ENCODE data around the gene OBP2A.
"Not testable (repeated sequence)": the region's sequence is repeated elsewhere in the genome, so short reads cannot be mapped to it uniquely, and the experiment has no call there.

Gene OBP2A

GRCh38 chr9:135526089-135526729 is 19.7 kb upstream of the OBP2A start:
- in situ Hi-C loops (cut with MboI; ENCODE audit: low sequenced_read_pairs): no loop called here

GRCh38 chr9:135526730-135527571 is 19.0 kb upstream of the OBP2A start:
- in situ Hi-C loops (cut with MboI; ENCODE audit: low sequenced_read_pairs): no loop called here

GRCh38 chr9:135528842-135529435 is 17.0 kb upstream of the OBP2A start:
- in situ Hi-C loops (cut with MboI; ENCODE audit: low sequenced_read_pairs): not testable (repeated sequence)

GRCh38 chr9:135530146-135530545 is 15.8 kb upstream of the OBP2A start:
- in situ Hi-C loops (cut with MboI; ENCODE audit: low sequenced_read_pairs): no loop called here

- in situ Hi-C loops (cut with MboI; ENCODE audit: low sequenced_read_pairs): no loop called here
Observed at GRCh38 chr9:135531096-135531495, 14.8 kb upstream of the OBP2A start.

GRCh38 chr9:135533113-135533512 is 12.8 kb upstream of the OBP2A start:
- in situ Hi-C loops (cut with MboI; ENCODE audit: low sequenced_read_pairs): no loop called here

- in situ Hi-C loops (cut with MboI; ENCODE audit: low sequenced_read_pairs): no loop called here
Observed at GRCh38 chr9:135533674-135534073, 12.3 kb upstream of the OBP2A start.

GRCh38 chr9:135534192-135534711 is 11.7 kb upstream of the OBP2A start:
- in situ Hi-C loops (cut with MboI; ENCODE audit: low sequenced_read_pairs): not testable (repeated sequence)

GRCh38 chr9:135534826-135535225 is 11.1 kb upstream of the OBP2A start:
- in situ Hi-C loops (cut with MboI; ENCODE audit: low sequenced_read_pairs): not testable (repeated sequence)

GRCh38 chr9:135535631-135536030 is 10.3 kb upstream of the OBP2A start:
- in situ Hi-C loops (cut with MboI; ENCODE audit: low sequenced_read_pairs): not testable (repeated sequence)

- in situ Hi-C loops (cut with MboI; ENCODE audit: low sequenced_read_pairs): no loop called here
Observed at GRCh38 chr9:135536216-135536615, 9.7 kb upstream of the OBP2A start.

- in situ Hi-C loops (cut with MboI; ENCODE audit: low sequenced_read_pairs): not testable (repeated sequence)
Observed at GRCh38 chr9:135543262-135543894, 2.5 kb upstream of the OBP2A start.

- in situ Hi-C loops (cut with MboI; ENCODE audit: low sequenced_read_pairs): no loop called here
Observed at GRCh38 chr9:135544981-135545635, 818 bp upstream of the OBP2A start.

GRCh38 chr9:135546792-135547617 is 1.1 kb downstream of the OBP2A start:
- in situ Hi-C loops (cut with MboI; ENCODE audit: low sequenced_read_pairs): not testable (repeated sequence)

- in situ Hi-C loops (cut with MboI; ENCODE audit: low sequenced_read_pairs): no loop called here
Observed at GRCh38 chr9:135547756-135548736, 2.1 kb downstream of the OBP2A start.

GRCh38 chr9:135549478-135550343 is 3.8 kb downstream of the OBP2A start:
- in situ Hi-C loops (cut with MboI; ENCODE audit: low sequenced_read_pairs): not testable (repeated sequence)

- in situ Hi-C loops (cut with MboI; ENCODE audit: low sequenced_read_pairs): no loop called here
Observed at GRCh38 chr9:135550344-135550918, 4.5 kb downstream of the OBP2A start.

Measured in HL-60/S4 treated with phorbol 12-myristate 13-acetate at 8.2 ng/mL for 4 days and 3 days (cell line).